ENCODE measurements around the gene PPIG. TPM values are rescaled to one million over a fixed set of nuclear protein-coding genes. Genes with fewer than 3 reads are reported as not detected.
A peak's percentile ranks its signal among the peaks of the same experiment; 100 is the strongest.

PPIG gene
- total and polyA plus RNA-seq, 4 donors = 15.2 to 49.3 (median 24.2) TPM

DNA sequence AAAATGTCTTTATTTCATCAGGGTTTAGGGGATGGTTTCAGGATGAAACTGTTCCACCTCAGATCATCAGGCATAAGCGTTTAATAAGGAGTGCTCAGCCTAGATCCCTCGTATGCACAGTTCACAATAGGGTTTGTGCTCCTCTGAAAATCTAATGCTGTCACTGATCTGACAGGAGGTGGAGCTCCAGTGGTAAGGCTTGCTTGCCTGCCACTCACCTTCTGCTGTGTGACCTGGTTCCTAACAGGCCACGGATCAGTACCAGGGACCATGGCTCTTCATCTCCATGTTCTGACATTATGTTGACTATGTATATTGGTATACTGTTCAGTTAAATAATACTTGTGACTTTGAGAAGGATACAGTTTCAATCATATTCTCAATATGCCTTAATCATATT, 41.6 kb downstream of the PPIG start:
- WGBS = 95% methylated on average over 3 of the region's 3 CpGs
- Histone ChIP-seq H3K27ac (ENCODE audit: low read depth in 1 of 2, low read length in 2 of 2) (no peak overlapping the region), H3K27me3 (ENCODE audit: control insufficient read depth in 4 of 4, insufficient read depth in 4 of 4, low read length in 3 of 4) (no peaks in the 10 kb centered on the region), H3K36me3 (ENCODE audit: control insufficient read depth in 4 of 4, insufficient read depth in 3 of 4, low read depth in 1 of 4, low read length in 3 of 4) (peaks cover 2 to 31% (median 14%) of the 10 kb centered on the region in 4 donors), H3K9me3 (ENCODE audit: control insufficient read depth in 4 of 4, low read length in 3 of 4) (no peaks in the 10 kb centered on the region), H3K4me1 (ENCODE audit: control insufficient read depth in 4 of 4, insufficient read depth in 4 of 4, low read length in 3 of 4) (no peaks in the 10 kb centered on the region), H3K9ac (ENCODE audit: low read depth in 1 of 2, low read length in 2 of 2) (no peak overlapping the region), H3K4me3 (ENCODE audit: low read depth in 1 of 3, low read length in 3 of 3) (no peak overlapping the region)
- TF ChIP-seq RAD21 (IDR thresholded peaks at IDR 0.05) (peak in 1 of 2 donors; percentile 40), YY1 (IDR thresholded peaks at IDR 0.05) (no peak)
- DNase-seq (ENCODE audit: low spot score) = no peak

DNA sequence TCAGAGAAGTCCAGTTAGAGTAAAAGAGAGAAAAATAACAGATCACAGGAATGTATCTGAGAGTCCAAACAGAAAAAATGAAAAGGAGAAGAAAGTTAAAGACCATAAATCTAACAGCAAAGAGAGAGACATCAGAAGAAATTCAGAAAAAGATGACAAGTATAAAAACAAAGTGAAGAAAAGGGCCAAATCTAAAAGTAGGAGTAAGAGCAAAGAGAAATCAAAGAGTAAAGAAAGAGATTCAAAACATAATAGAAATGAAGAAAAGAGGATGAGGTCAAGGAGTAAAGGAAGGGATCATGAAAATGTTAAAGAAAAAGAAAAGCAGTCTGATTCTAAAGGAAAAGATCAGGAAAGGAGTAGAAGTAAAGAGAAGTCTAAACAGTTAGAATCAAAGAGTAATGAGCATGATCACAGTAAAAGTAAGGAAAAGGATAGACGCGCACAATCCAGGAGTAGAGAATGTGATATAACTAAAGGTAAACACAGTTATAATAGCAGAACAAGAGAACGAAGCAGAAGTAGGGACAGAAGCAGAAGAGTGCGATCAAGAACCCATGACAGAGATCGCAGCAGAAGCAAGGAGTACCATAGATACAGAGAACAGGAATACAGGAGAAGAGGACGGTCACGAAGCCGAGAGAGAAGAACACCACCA, 52.4 kb downstream of the PPIG start:
- Histone ChIP-seq H3K9ac (ENCODE audit: low read depth in 1 of 2, low read length in 2 of 2) (no peak overlapping the region), H3K4me3 (ENCODE audit: low read depth in 1 of 3, low read length in 3 of 3) (no peak overlapping the region), H3K4me1 (ENCODE audit: control insufficient read depth in 4 of 4, insufficient read depth in 4 of 4, low read length in 3 of 4) (no peaks in the 10 kb centered on the region), H3K36me3 (ENCODE audit: control insufficient read depth in 4 of 4, insufficient read depth in 3 of 4, low read depth in 1 of 4, low read length in 3 of 4) (peaks cover 9 to 54% (median 37%) of the 10 kb centered on the region in 4 donors), H3K9me3 (ENCODE audit: control insufficient read depth in 4 of 4, low read length in 3 of 4) (no peaks in the 10 kb centered on the region), H3K27me3 (ENCODE audit: control insufficient read depth in 4 of 4, insufficient read depth in 4 of 4, low read length in 3 of 4) (no peaks in the 10 kb centered on the region), H3K27ac (ENCODE audit: low read depth in 1 of 2, low read length in 2 of 2) (no peak overlapping the region)
- 97% methylated on average over 8 of the region's 8 CpGs for WGBS
- TF ChIP-seq TAF1 (conservative IDR thresholded peaks at IDR 0.05) = no peak
- TF ChIP-seq, protein P1, sequence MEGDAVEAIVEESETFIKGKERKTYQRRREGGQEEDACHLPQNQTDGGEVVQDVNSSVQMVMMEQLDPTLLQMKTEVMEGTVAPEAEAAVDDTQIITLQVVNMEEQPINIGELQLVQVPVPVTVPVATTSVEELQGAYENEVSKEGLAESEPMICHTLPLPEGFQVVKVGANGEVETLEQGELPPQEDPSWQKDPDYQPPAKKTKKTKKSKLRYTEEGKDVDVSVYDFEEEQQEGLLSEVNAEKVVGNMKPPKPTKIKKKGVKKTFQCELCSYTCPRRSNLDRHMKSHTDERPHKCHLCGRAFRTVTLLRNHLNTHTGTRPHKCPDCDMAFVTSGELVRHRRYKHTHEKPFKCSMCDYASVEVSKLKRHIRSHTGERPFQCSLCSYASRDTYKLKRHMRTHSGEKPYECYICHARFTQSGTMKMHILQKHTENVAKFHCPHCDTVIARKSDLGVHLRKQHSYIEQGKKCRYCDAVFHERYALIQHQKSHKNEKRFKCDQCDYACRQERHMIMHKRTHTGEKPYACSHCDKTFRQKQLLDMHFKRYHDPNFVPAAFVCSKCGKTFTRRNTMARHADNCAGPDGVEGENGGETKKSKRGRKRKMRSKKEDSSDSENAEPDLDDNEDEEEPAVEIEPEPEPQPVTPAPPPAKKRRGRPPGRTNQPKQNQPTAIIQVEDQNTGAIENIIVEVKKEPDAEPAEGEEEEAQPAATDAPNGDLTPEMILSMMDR (IDR thresholded peaks at IDR 0.05; ENCODE audit: low read depth, low read length, missing input control) = no peak
- TF ChIP-seq GABPA (IDR thresholded peaks at IDR 0.05 in 1 of 2, conservative IDR thresholded peaks at IDR 0.05 in 1 of 2) = no peak
- no peak for TF ChIP-seq YY1 (IDR thresholded peaks at IDR 0.05)
- no peak for TF ChIP-seq FOXA1 (IDR thresholded peaks at IDR 0.05)
- TF ChIP-seq JUND (IDR thresholded peaks at IDR 0.05) = no peak
- TF ChIP-seq HNF4G (IDR thresholded peaks at IDR 0.05) = no peak
- no peak for TF ChIP-seq RAD21 (IDR thresholded peaks at IDR 0.05)
- TF ChIP-seq SP1 (IDR thresholded peaks at IDR 0.05) = no peak
- no peak for TF ChIP-seq FOXA2 (IDR thresholded peaks at IDR 0.05)
- TF ChIP-seq, protein P2, sequence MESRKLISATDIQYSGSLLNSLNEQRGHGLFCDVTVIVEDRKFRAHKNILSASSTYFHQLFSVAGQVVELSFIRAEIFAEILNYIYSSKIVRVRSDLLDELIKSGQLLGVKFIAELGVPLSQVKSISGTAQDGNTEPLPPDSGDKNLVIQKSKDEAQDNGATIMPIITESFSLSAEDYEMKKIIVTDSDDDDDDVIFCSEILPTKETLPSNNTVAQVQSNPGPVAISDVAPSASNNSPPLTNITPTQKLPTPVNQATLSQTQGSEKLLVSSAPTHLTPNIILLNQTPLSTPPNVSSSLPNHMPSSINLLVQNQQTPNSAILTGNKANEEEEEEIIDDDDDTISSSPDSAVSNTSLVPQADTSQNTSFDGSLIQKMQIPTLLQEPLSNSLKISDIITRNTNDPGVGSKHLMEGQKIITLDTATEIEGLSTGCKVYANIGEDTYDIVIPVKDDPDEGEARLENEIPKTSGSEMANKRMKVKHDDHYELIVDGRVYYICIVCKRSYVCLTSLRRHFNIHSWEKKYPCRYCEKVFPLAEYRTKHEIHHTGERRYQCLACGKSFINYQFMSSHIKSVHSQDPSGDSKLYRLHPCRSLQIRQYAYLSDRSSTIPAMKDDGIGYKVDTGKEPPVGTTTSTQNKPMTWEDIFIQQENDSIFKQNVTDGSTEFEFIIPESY (IDR thresholded peaks at IDR 0.05) = no peak
- no peak for TF ChIP-seq RXRA (IDR thresholded peaks at IDR 0.05)
- TF ChIP-seq, protein P3, sequence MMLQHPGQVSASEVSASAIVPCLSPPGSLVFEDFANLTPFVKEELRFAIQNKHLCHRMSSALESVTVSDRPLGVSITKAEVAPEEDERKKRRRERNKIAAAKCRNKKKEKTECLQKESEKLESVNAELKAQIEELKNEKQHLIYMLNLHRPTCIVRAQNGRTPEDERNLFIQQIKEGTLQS (IDR thresholded peaks at IDR 0.05) = no peak
- no peak for TF ChIP-seq EGR1 (IDR thresholded peaks at IDR 0.05; ENCODE audit: low read depth in 2 of 2)
- TF ChIP-seq, protein P4, sequence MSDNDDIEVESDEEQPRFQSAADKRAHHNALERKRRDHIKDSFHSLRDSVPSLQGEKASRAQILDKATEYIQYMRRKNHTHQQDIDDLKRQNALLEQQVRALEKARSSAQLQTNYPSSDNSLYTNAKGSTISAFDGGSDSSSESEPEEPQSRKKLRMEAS (IDR thresholded peaks at IDR 0.05) = no peak
- no peak for TF ChIP-seq NR2F2 (IDR thresholded peaks at IDR 0.05)
- TF ChIP-seq, protein P5, sequence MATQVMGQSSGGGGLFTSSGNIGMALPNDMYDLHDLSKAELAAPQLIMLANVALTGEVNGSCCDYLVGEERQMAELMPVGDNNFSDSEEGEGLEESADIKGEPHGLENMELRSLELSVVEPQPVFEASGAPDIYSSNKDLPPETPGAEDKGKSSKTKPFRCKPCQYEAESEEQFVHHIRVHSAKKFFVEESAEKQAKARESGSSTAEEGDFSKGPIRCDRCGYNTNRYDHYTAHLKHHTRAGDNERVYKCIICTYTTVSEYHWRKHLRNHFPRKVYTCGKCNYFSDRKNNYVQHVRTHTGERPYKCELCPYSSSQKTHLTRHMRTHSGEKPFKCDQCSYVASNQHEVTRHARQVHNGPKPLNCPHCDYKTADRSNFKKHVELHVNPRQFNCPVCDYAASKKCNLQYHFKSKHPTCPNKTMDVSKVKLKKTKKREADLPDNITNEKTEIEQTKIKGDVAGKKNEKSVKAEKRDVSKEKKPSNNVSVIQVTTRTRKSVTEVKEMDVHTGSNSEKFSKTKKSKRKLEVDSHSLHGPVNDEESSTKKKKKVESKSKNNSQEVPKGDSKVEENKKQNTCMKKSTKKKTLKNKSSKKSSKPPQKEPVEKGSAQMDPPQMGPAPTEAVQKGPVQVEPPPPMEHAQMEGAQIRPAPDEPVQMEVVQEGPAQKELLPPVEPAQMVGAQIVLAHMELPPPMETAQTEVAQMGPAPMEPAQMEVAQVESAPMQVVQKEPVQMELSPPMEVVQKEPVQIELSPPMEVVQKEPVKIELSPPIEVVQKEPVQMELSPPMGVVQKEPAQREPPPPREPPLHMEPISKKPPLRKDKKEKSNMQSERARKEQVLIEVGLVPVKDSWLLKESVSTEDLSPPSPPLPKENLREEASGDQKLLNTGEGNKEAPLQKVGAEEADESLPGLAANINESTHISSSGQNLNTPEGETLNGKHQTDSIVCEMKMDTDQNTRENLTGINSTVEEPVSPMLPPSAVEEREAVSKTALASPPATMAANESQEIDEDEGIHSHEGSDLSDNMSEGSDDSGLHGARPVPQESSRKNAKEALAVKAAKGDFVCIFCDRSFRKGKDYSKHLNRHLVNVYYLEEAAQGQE (IDR thresholded peaks at IDR 0.05) = no peak
- no peak for TF ChIP-seq HNF4A (conservative IDR thresholded peaks at IDR 0.05)
- DNase-seq (ENCODE audit: low spot score) = no peak
